ENCODE measurements around the gene ANO9.

Gene ANO9

DNA sequence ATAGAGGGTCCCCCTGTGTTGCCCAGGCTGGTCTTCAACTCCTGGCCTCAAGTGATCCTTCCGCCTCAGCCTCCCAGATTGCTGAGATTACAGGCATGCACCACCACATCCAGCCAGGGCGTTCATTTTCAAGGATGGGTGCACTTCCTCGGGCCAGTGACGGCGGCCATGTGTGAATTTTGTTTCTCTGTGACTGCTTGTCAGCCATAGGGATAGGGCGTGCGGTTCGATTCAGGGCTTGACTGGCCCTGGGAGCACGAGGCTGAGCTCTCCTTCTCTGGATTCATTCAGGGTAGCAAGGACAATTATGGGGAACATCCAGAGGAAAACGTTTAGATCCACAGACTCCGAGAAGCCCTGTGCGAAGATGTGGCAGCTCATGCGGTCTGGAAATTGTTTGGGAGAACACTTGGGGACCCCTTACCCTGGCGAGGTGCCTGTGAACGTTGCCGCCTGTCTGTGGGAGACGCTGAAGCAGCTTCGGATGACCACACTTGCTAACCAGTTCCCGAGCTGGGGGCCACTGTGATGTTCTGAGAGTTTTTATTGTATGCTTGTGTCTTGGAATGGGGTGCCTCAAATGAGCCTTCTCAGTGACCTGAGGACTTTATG, 11.2 kb upstream of the ANO9 start:
- H3K27me3 ChIP-seq (ENCODE audit: insufficient read depth, low read depth, severe bottlenecking): no peaks in the 10 kb centered on the region
- H3K9me3 ChIP-seq (ENCODE audit: severe bottlenecking): no peaks in the 10 kb centered on the region
- H3K27ac ChIP-seq: no peak overlapping the region
- H3K4me3 ChIP-seq (ENCODE audit: low read depth, low read length): no peak overlapping the region
- TF ChIP-seq, protein P1, sequence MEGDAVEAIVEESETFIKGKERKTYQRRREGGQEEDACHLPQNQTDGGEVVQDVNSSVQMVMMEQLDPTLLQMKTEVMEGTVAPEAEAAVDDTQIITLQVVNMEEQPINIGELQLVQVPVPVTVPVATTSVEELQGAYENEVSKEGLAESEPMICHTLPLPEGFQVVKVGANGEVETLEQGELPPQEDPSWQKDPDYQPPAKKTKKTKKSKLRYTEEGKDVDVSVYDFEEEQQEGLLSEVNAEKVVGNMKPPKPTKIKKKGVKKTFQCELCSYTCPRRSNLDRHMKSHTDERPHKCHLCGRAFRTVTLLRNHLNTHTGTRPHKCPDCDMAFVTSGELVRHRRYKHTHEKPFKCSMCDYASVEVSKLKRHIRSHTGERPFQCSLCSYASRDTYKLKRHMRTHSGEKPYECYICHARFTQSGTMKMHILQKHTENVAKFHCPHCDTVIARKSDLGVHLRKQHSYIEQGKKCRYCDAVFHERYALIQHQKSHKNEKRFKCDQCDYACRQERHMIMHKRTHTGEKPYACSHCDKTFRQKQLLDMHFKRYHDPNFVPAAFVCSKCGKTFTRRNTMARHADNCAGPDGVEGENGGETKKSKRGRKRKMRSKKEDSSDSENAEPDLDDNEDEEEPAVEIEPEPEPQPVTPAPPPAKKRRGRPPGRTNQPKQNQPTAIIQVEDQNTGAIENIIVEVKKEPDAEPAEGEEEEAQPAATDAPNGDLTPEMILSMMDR (IDR thresholded peaks at IDR 0.05; ENCODE audit: low read depth, low read length): no peak
- H3K36me3 ChIP-seq: peaks cover 21% of the 10 kb centered on the region
- DNase-seq: no peak

DNA sequence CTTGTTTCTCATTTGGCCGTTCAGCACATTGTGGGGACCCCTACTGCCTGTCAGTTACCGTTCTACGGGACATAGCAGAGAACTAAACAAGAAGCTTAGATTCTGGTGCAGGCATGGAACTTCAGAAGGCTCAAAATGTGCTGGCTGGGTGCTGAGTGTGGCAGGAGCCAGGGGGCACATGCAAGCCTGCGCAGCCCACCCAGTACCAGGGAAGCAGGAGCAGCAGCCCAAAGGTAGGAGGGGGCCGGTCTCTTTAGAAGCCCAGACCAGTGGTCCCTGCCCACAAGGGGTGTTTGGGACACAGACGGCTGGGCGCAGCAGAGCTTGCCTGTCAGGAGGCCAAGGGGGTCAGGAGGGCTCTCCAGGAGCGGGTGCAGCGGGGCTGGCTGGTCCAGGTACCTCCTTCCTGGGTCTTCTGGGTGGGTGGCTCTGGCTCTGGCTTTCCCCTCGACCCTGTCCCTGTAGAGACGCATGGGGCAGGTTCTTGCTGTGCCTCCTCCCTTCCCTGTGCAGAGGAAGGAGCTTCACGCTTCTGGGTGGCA, 10.5 kb upstream of the ANO9 start:
- Histone ChIP-seq H3K27ac (no peak overlapping the region), H3K27me3 (ENCODE audit: insufficient read depth, low read depth, severe bottlenecking) (no peaks in the 10 kb centered on the region), H3K36me3 (peaks cover 21% of the 10 kb centered on the region), H3K9me3 (ENCODE audit: severe bottlenecking) (no peaks in the 10 kb centered on the region), H3K4me3 (ENCODE audit: low read depth, low read length) (no peak overlapping the region)
- TF ChIP-seq, protein P1 (IDR thresholded peaks at IDR 0.05; ENCODE audit: low read depth, low read length): no peak
- no peak for DNase-seq

DNA sequence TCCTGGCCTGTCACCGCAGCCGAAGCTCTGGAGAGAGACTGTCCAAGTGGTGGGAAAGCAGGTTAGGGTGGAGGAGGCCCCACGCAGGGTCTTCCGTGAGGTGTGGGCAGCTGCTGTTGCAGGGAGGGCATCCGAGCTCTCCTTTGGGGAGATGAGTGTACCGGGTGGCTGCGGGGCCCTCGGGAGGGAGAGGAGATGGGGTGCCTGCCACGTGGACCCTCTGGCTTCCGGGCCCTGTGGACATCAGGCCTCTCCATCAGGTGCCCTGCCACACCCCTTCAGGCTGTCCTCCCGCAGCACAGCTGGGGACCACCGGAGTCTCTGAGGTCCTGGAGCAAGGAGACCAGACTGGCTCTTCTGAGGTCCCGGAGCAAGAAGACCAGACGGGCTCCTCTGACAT, 9.9 kb upstream of the ANO9 start:
- TF ChIP-seq, protein P1 (IDR thresholded peaks at IDR 0.05; ENCODE audit: low read depth, low read length): no peak
- peaks cover 21% of the 10 kb centered on the region for H3K36me3 ChIP-seq

DNA sequence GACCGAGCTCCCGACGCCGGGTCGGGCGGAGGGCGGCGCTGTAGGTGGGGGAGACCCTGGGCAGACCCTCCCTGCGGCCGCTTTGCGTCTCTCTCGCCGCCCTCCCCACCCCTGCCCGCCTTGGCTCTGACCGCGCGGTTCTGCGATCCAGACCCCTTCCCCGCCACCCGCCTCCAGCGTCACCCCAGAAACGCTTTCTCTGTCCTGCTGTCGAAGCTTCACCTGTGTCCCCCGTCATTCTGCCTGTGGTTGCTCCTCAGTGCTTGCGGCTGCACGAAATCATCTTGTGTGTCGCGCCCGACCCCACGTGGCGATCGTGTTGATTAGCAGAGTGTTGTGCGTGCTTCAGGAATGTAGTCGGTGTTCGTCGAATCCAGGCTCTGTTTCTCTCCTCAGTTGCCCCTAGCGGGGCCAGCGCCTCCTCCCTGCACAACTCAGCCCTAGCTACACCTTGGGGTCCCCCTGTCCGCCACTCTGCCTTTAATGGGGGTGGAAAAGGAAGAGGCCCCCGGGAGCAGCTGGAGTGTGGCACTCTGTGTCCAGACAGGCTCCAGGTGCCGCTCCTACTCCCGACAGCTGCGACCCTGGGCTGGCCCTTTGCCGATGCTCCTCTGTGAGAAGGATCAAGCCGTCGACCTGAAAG, 9.1 kb upstream of the ANO9 start:
- Histone ChIP-seq H3K36me3 (peaks cover 21% of the 10 kb centered on the region), H3K9me3 (ENCODE audit: severe bottlenecking) (no peaks in the 10 kb centered on the region), H3K27ac (peak overlapping the region; percentile 73), H3K27me3 (ENCODE audit: insufficient read depth, low read depth, severe bottlenecking) (no peaks in the 10 kb centered on the region), H3K4me3 (ENCODE audit: low read depth, low read length) (peak overlapping the region; percentile 85)
- peak; percentile 80 for DNase-seq
- TF ChIP-seq, protein P1 (IDR thresholded peaks at IDR 0.05; ENCODE audit: low read depth, low read length): peak; percentile 63

More for the DNA sequence above, 9.9 kb upstream of the ANO9 start:
- DNase-seq: no peak
- Histone ChIP-seq H3K4me3 (ENCODE audit: low read depth, low read length) (no peak overlapping the region), H3K27ac (no peak overlapping the region; the same call in 1 of the 2 replicates), H3K27me3 (ENCODE audit: insufficient read depth, low read depth, severe bottlenecking) (no peaks in the 10 kb centered on the region), H3K9me3 (ENCODE audit: severe bottlenecking) (no peaks in the 10 kb centered on the region)

DNA sequence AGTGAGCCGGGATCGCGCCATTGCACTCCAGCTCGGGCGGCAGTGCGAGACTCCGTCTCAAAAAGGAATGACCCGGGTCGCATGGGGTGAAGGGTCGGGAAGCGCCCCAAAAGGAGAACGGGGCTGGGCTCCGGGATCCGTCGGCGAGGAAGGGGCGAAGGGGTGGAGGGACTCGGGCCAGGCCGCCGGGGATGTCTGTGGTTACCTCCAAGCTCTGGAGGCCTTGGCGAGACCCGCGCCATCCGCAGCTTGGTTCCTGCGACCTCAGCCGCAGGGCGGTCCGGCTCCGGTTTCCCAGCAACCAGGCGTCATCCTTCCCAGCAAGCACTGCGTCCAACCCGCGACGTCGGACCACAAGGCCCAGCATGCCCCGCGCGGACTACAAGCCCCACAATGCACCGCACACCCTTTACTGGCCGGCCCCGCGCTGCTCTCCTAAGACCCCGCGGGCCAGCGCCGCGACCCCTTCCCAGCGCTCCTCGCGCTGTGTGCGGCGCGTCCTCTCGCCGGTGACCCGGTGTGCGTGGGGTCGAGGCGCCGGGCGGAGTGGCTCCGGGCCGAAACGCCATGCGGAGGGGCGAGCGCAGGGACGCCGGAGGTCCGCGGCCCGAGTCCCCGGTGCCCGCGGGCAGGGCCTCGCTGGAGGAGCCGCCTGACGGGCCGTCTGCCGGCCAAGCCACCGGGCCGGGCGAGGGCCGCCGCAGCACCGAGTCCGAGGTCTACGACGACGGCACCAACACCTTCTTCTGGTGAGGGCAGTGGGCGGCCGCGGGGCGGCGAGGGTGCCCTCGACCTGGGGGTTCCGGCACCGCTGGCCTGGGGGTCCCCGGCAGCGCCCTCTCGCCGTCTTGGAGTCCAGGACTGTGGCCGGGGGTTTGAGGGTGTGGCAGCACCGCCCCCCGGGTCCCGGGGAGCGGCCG, 8.3 kb upstream of the ANO9 start, which contains the start of gene PTDSS2:
Gene PTDSS2, plus strand, starts transcription at position 391 of the 920 bp plus-strand sequence. Its CDS starts 177 bp downstream, at position 568.
- peaks cover 21% of the 10 kb centered on the region for H3K36me3 ChIP-seq
- TF ChIP-seq, protein P1 (IDR thresholded peaks at IDR 0.05; ENCODE audit: low read depth, low read length): no peak
- DNase-seq: peak; percentile 97
- peak within 1 kb of the TSS; percentile 73 for H3K27ac ChIP-seq
- H3K4me3 ChIP-seq (ENCODE audit: low read depth, low read length): peak within 1 kb of the TSS; percentile 85
- H3K27me3 ChIP-seq (ENCODE audit: insufficient read depth, low read depth, severe bottlenecking): no peaks in the 10 kb centered on the region
- no peaks in the 10 kb centered on the region for H3K9me3 ChIP-seq (ENCODE audit: severe bottlenecking)
